ENCODE measurements around the gene PHACTR3. TPM values are rescaled to one million over a fixed set of nuclear protein-coding genes. Genes with fewer than 3 reads are reported as not detected.

PHACTR3 gene
- total RNA-seq, 1 experiment from 2014 or later = not detected

DNA sequence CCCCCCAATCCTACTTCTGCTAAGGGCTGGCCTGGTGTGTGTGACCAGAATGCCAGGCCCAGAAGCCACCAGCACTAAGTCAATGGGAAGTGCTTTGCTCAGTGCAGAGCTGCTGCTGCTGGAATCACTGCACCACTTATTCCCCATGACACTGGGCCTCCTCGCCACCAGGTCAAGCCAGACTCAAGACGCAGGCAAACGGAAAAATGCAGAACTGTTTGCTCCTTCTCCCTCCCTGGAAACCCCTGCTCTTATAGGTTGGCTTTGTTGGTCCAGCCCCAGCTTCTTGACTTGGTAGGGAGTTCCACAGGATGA lies 121.9 kb downstream of the PHACTR3 start:
- DNase-seq (ENCODE audit: low read depth) = no peak

DNA sequence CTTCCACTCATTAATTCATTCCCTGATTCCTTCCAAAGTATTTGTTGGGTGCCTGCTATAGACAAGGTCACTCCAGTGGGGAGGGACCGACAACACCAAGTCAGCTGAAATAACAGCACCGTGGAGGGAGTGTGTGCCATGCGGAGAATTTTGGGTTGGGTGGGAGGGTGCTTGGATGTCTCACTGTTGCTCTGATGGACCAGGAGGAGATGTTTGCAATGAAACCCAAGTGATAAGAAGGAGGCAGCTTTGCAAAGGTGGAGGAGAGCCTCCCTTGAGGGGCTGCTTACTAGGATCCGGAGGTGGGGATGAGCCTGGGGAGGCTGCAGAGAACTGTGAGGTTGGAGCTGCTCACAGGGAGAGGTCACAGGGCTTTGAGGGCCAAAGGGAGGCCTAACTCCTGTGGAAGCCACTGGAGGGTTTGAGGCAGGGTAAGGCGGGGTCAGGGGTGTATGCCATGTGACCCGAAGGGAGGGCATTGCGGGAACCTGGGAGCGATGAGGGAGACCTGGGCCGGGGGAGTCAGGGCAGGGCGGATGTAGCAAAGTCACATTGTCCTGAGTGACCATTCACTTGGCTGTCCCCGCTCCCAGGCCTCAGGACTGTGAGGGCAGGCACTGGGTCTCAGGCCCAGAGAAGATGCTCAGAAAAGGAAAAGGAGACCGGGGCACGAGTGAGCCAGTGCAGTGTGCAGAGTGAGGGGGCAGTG lies 124.5 kb downstream of the PHACTR3 start:
- no peak for DNase-seq (ENCODE audit: low read depth)

DNA sequence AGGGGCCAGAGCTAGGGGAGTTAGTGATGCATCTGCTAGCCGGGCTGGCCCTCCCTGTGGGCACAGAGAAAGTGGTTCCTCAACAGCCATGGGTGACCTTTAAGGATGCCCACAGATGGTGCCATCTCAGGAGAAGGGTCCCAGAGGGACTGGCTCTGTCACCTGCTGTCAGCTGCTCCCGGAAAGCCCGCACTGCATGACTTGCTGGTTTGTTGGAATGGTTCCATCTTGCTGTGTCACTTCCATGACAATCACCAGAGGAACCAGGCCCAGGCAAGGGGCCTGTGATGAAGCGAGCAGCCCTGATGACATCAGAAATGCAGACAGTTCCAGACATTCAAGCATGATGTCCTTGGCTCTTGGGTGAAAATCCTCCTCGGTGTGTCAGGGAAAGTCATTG lies 125.2 kb downstream of the PHACTR3 start:
- DNase-seq (ENCODE audit: low read depth) = no peak

DNA sequence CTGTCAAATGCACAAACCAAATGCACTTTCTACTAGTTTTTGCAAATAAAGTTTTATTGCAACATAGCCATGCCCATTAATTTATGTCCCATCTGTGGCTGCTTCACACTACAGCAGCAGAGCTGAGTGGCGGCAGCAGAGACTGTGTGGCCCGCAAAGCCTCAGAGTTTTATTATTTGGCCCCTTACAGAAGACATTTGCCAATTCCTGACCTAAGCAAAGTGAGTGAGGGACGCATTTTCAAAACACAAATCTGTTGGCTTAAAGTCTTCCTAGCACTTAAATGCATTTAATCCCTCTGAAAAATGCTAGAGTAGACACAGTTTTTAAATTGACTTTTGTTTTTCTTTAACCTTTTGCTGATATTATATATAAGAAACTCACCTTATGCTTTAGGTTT lies 126.4 kb downstream of the PHACTR3 start:
- DNase-seq (ENCODE audit: low read depth) = no peak

DNA sequence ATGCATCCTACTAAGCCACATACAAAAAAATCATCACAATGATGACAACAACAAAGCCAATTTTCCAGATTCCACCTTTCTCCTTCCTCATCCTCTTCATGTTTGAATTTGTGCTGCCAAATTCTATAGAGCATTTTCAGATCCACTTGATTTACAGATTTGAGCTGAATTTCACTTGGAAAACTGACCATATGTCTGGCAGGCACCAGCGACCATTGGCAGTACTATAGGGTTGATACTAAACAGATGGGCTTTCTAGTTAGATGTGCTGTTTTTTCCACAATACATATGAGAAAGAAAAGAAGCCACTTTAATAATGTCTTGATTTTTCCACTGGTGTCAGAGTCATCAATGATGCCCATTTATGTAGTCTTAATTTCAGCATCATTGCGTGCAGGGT lies 127.0 kb downstream of the PHACTR3 start:
- DNase-seq (ENCODE audit: low read depth) = no peak

DNA sequence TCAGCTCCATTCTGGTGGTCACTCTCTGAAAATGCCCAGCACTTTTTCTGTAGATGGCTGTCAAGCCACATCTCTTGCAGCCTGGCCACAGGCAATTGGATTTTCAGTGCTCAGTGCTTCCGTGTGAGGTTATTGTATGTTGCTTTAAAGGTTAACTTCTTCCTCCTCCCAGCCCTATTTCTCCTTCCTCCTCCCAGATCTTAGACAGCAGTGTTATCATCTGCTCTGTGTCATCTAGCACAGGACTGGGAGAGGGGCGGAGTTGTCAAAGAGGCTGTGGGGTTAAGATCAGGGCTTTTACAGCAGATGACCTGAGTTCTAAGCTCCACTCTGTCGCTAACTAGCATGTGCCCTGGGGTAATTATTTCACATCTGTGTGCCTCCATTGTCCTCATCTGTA lies 129.0 kb downstream of the PHACTR3 start:
- DNase-seq (ENCODE audit: low read depth) = no peak

DNA sequence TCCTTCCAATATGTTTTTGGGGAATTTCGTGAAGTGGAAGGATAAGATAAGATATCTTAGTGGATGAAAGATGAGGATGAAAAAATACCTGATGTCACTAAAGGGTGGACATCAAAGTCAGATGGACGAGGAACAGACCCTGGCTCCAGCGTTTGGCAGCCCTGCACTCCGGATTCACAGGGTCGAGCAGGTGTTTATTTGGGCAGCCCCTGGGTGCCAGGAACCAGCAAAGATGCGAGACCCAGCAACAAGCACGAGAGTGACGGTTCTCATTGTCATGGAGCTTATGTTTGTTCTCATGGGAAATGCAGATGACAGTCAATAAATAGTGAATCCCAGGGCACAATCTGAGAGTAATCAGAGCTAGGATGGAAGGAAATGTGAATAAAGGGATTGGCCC lies 131.1 kb downstream of the PHACTR3 start:
- no peak for DNase-seq (ENCODE audit: low read depth)

DNA sequence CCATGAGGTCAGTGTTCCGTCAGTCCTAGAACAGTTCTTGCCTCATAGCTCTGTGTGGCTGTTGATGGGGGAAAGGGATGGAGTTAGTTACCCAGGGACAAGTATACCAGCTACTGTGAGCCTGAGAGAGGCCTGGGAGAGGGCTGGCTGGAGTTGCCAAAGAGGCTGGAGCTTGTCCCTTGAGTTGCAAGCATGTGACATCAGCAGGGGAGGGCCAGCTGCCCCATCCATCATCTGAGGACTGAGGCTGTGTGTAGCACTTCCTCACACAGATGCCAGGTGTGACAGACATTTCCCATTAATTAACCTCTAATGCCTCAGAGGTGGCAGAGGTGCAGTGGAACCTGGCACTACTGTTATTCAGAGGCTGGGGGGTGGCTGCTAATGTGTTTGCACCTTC lies 131.6 kb downstream of the PHACTR3 start:
- no peak for DNase-seq (ENCODE audit: low read depth)

DNA sequence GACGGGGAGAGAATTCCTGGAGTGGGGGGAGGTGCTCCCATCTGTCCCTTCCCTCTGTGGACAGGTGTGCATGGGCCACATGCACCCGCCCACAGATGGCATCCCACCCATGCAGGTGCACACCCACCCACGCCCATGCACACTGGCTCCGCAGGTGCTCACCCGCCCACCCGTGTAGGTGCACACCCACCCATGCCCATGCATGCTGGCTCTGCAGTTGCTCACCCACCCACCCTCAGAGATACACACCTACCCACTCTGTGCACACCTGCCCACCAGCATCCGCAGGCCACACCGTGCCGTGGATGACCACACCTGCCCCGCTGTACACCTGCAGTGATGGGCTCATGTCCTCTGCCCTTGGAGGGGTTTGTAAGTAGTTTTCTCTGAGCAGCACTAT lies 132.0 kb downstream of the PHACTR3 start:
- DNase-seq (ENCODE audit: low read depth) = no peak

DNA sequence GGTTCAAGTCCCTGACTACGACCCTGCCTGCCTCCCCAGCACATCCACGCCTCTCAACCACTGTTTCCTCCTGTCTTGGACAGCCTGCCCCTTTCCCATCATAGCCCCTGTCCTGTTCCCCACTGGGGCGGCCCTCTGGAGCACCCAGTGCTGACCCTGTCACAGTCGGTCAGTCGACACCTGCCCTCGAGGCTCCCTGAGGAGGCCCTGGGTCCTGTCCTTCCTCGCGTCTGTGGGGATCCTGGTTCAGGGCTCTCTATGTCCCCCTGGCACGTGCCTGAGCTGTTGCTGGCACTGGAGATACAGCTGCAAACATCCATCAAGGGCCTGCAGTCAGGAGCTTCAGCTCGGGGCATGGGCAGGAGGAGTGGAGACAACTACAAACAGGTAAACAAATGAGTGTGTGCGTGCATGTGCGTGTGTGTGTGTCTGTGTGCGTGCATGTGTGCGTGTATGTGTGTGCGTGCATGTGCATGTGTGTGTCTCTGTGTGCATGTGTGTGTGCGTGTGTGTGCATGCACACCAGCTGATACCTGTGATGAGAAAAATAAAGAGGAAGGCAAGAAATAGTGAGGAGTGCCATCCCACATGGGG lies 132.8 kb downstream of the PHACTR3 start:
- no peak for DNase-seq (ENCODE audit: low read depth)

DNA sequence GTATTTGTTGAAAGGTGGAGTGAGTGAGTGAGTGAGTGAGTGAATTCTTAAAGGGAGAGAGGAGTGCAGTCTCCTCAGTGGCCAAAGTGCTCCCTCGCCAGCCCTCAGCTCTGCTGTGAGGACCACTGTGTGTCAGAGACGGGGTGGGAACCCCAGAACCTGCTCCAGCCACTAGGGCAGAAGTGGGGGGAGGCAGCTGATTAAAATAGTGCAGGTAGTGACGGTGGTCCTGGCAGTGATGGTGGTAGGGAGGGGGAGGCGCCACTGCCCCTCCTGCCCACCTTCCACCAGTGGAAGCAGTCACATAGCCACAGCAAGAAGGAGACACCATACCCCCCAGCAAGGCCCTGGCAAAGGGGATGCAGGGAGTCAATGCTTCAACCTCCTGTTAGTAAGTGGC lies 133.5 kb downstream of the PHACTR3 start:
- DNase-seq (ENCODE audit: low read depth) = no peak

DNA sequence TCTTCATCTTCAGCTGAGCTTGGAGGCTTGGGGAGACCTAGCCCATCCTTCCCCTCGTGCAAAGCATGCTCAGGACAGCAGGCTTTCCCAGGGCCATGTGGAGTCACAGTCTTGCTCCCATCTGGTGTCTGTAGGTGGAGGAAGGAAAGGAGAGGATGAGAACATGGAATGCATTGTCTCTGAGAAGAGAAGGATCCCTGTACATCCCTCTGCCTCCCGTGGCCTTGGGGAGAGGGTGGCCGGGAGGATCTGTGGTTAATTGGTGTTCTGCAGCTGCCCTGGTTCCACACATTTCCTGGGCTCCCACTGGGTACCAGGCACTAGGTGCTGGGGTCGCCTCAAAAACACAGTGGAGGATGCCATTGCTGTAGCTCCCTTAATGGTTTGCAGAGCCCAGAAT lies 134.5 kb downstream of the PHACTR3 start:
- DNase-seq (ENCODE audit: low read depth) = no peak

DNA sequence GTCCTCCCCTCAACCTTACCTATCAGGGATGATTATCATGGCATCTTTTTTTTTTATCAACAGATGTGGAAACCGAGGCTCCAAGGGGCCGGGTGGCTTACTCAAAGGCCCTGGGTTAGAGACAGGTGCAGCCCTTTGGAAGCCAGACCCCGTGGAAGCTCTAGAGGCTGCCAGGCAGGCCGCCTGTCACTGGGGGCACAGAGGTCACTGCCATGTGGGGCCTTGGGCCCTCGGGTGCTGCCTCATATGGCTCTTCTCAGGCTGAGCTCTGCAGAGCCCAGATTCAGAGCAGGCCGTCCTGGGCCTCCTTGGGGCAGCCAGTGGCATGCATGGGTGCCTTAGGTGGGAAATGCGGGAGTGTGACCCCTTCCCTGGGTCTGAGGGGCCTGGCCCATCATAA lies 136.3 kb downstream of the PHACTR3 start:
- DNase-seq (ENCODE audit: low read depth) = no peak

DNA sequence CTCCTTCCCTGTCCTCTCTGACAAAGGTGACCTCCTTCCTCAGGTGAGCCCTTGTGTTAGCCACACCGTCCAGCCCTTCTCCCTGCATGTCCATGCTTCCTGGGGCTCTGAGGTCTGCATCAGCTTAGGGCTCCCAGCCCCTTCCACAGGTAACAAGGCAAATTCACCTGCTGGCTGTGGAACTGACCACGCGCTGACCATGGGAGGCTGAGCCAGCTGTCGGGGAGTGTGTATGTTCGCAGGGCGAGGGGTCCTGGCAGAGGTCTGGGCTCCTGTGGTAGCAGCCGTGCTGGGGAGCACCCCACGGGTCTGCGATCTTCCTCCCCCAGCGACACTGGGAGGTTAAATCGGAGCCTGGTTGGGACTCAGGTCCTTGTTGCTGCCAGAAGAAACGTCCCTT lies 136.7 kb downstream of the PHACTR3 start:
- no peak for DNase-seq (ENCODE audit: low read depth)

DNA sequence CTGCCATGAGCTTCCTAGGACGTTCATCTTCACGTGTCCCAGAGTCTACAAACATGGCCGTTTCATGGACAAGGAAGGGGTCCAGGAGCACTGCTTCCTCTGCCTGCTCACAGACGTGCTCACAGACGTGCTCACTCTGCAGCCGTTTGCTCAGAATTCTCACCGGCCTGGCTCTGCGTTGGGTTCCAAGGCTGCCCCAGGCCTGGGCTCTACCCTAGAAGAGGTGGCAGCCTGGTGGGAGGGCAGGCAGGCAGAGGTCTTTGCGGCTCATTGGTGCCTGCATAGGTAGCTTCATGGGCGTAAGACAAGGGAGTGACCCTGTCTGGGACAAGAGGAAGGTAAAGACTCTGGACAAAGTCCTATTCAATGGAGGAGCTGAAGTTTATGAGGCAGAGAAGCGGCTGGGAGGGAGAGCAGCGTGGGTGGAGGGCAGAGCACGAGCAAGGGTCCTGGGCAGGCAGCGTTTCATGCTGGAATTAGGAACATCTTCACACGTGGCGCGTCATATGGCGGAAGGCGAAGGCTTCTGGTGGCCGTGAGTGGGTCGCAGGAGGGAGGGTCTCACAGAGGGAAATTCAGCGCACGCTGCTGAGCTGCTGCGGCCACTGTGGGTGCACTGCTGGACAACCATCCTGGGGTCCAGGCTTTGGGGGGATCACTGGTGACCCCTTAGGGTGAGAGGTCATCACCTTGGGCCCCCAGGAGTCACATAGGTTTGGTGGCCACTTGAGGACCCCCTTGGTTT lies 138.2 kb downstream of the PHACTR3 start:
- DNase-seq (ENCODE audit: low read depth) = no peak

DNA sequence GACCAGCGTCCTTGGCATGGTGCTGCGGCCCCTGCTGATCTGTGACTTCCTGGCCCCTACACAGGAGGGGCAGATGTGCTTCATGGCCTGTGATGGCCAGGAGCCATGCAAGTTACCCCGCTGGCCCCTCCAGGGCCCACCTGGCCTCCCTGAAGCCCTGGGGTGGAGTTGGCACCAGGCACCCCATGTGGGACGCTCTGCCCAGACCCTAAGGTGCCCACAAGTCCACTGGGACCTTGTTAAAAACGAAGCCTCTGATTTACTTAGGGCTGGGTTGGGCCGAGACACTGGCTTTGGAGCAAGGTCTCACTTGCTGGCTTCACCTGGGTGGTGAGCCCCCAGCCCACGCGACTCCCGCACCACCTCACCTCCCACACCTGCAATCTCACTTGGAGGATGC lies 139.0 kb downstream of the PHACTR3 start:
- DNase-seq (ENCODE audit: low read depth) = no peak

DNA sequence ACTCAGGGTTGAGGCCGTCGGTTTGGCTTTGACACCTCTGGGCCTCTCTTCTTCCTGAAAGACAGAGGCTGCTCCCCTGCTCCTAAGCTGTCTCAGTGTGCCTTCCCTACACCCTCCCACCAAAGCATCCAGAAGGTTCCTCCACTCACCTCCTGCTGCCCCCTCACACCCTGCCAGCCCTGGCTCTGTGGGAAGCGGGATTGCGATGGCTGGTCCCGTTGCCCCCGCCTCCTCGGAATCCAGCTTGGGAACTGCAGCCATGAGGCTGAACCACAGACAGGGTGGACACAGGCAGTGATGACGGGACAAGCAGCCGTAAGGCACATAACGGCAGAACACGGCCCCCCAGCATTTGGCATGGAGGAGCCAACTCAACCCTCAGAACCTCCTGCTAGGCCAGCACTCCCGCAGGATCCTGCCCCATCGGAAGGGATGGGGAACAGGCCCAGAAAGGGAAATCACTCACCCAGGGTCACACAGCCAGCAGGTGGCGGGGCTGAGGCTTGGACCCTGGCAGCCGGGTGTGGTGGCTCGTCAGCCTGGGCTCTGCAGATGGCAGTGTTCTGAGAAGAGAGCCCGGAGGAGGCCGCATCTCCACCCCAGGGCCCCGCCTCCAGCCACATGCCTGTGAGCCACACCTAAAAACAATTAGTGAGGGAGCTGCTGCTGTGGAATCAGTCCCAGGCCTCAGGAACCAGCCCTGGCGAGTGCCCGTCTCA lies 139.6 kb downstream of the PHACTR3 start:
- DNase-seq (ENCODE audit: low read depth) = peak; percentile 33

DNA sequence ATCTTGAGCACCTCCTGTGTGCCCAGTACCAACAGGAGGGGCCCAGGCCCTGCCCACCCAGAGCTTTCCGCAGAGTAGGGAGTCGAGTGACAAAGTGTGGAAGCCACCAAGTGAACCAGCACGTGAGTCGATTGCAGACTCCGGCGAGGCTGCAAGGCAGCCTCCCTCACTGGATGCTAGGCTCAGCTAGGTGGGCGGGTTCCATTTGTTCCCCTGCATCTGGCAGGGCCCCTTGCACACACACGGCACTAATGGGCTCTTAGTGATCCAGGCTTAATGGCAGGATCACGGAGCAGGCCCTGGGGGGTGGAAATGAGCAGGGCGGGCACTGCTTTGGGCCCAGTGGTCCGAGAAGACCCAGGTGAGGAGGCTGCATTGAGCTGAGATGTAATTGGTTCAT lies 140.4 kb downstream of the PHACTR3 start:
- no peak for DNase-seq (ENCODE audit: low read depth)

DNA sequence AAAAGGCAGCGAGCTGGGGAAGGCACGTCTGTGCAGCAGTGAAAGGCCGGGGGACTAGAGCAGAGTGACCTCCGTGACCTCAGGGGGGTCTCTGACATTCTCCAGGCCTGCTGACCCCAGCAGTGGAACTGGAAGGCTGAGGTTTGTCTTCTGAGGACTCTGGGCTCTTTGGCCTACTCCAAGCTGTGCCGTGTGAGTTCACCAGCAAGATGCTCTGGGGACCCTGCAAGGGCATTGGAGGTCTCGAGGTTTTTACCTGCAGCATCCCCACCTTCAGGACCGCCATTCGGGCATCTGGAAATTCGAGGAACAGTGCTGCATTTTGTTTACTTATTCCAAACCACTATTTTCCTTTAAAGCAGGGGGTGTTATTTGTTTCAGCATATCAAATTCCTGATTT lies 140.9 kb downstream of the PHACTR3 start:
- no peak for DNase-seq (ENCODE audit: low read depth)

DNA sequence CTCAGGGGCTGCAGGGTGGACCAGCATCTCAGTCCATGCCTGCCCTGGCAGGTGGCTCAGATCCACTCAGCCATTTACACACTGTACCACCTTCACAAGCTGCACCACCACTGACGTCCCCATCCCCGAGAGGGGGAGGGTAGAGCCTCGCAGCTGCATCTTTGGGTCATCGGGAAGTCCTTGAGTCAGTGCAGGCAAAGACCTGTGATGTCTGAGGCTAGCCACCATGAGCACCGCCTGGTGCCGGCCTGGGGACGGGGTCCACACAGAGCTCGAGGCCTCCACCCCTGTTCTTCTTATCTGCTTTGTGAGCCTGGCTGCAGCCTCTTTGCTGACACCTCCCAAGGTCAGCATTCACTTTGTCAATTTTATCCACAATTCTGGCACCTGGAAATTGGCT lies 141.4 kb downstream of the PHACTR3 start:
- DNase-seq (ENCODE audit: low read depth) = no peak

DNA sequence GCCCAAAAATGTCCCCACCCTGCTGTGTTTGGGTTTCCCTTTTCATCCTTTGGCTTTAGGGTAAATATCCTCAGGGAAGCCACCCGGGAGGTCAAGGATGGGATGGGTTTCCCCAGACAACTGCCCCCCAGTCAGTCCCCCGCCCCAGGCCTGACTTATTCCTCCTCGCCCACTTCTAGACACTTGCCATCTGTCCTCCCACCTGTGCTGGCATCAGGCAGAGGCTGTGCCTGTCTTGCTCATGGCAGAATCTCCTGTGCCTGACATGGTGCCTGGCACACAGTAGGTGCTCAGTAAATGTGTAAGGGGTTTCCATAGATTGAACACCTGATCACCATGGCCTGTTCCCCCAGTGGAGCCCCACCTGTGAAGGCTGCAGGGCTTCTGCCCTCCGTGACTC lies 141.8 kb downstream of the PHACTR3 start:
- DNase-seq (ENCODE audit: low read depth) = no peak

All from HT1080 (cell line).